ENCODE results near the gene IFI16.
"Not testable (repeated sequence)": the region's sequence is repeated elsewhere in the genome, so short reads cannot be mapped to it uniquely, and the experiment has no call there.

Gene IFI16

DNA sequence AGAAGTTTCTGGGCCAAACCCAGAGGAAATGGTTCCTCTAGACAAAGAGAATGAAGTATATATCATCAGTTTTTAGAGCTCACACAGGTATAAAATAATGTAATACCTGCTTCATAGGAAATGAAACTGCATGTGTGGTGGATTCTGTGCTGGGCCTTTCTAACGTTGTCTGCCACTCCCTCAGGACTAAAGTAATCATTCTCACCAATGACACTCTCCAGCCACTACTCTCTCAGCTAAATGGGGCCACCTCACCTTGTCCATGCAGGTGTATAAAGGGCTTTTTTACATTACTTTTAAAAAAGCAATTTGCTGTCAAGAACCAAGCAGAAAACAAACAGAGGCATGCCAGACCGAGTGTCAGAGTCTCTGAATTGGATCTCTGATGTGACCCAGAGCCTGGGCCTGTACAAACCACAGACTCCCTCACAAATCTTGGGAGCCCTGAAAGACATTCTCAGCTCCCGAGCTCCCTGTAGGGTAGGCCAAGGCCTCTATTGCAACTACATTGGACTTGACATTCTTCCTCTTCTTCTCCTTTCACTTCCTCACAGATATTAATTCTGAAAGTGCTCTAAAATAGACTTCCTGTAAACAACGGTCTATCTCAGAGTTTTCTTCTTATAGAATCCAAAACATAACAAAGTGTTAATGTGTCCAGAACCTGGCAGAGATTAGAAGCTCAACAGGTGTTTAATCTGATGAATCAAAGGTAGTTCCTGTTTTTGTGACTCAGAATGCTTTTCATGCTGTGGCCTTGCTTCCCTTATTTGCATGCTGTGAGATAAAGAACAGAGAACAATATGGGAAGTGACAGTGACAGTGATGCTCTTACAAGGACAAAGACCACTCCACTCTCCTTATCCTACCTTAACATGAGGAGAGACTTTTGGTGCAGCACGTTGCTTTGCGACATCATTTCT, 58.3 kb downstream of the IFI16 start:
- DNase-seq: peak; percentile 9

DNA sequence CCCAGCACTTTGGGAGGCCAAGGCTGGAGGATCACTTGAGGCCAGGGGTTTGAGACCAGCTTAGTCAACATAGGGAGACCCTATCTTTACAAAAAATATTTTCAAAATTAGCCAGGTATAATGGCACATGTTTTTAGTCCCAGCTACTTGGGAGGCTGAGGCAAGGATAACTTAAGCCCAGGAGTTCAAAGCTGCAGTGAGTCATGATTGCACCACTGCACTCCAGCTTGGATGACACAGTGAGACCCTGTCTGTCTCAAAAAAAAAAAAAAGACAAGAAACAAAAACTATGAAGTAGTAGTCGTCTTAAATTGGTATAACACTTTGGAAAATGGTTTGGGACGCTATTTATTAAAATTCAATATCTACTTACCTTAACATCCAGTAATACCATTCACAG, 59.2 kb downstream of the IFI16 start:
- DNase-seq: no peak

DNA sequence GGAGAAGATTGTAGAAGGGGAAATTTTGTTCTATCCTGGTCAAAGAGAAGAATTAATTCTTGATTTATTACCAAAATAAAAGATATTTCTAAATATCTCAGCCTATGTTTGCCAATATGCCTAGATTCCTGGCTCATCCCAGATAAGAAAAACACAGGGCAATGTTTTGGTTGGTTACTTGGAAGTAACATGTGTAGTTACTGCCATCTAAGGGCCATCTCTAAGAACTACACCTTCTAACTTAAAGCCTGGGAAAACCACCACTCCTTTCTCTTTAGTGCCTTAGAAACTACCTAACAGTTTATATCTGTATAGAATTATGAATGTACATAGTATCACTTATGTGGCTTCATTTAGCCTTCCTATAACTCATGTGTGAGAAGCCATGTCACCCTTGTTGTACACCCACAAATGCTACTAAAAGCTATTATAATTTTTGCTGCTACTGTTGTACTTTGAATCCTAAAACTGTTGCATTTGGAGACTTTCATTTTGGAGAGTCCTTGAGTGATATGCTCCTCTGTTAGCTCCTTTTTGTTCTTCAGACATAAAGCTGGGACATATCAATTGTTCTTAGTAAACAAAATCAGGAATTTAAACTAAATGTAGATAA, 62.4 kb downstream of the IFI16 start:
- peak; percentile 20 for DNase-seq

DNA sequence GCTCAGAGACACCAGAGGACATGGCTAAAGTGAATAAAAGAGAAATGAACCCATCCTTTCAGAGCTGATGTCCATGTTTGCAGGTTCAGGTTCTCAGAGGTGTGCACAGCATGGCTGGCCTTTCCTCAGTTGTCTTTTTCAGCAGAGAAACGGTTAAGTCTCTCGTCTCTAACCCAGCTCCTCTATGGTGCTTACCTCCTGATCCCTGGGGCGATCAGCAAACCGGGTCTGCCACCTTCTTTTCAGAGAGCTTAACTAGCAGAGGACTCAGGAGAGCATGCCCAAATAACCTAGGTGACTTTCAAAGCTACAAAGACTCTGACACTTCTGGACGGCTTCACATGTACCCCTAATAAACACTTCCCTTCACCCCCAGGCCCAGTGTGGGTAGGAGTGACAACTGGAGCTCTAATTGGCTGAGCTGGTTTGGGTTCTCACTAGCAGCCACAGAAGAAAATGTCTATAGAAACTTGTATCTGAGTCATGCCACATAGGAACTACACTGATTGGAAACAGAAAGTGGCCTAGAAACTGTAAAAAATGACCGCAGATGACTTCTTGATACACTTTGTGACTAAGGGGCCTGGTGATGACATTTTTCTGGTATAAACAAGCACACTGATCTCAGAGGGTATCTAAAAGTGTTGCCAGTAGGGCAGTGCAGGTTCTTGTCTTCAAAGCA, 66.9 kb downstream of the IFI16 start, which contains the start of gene AIM2:
Gene AIM2, minus strand, starts transcription at position 329 of the 682 bp plus-strand sequence. CDS start 3,267 bp downstream, outside the sequence.
- no peak for DNase-seq

DNA sequence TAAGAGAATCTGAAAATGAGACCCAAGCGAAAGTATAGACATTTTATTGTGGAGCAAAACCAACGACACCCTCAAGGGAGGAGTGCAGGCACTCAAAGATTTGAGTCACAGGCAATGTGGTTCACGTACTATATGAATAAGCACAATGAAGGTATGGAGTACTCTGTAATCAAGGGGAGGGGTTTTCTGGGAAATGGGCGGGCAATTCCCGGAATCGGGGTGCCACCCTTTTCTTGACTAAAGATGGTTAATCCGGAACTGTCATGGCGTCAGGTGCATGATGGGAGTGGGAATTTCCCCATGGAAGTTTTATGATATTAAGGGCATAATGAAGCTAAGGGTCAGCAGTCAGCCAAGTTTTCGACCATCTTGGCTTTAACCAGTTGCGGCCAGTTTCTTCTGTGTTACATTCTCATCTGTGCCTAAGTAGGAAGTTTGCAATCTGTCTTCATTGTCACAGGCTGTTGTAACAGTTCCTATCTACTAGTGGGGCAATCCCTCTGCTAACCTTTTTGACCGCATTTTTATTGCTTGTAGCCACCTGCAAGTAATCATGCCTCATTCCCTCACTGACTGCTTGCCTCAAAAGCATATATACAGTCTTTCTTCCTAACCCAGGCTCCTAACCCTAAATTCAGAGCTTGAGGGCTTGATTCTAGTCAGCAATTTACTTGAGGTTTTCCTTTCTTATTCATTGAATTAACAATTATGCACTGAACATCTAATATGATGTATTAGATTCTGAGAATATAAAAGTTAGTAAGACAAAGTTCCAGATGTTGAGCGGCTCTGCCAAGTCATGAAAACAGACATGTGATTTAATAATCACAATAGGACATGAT, 67.6 kb downstream of the IFI16 start:
- no peak for DNase-seq

DNA sequence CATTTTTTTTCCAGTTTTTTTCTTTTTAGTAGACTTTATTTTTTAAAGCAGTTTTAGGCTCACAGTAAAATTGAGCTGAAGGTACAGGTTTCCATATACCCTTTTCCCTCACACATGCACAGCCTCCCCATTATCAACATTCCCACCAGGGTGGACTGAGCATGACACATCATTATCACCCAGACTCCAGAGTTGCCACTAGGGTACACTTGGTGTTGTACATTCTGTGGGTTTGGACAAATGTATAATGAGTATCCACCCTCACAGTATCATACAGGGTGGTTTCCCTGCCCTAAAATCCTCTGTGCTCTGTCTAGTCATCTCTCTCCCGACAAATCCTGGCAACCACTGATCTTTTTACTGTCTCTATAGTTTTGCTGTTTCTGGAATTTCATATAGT, 69.8 kb downstream of the IFI16 start:
- no peak for DNase-seq

DNA sequence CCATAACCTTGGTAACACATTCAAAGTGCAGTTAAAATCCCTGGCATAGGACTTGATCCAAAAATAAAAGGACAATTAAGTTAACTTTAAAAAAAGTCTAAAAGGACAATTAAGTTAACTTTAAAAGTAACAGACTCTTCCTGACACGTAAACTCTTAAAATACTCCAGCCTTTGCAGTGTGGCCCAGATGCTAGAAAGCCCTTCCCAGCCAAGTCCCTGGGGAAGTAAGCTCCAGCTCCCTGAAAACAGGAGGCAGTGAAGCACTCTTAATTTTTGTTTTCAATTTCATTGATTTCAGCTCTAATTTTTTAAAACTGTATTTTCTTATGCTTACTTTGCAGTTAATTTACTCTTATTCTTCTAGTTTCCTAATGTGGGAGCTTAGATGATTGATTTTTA, 71.9 kb downstream of the IFI16 start:
- no peak for DNase-seq

DNA sequence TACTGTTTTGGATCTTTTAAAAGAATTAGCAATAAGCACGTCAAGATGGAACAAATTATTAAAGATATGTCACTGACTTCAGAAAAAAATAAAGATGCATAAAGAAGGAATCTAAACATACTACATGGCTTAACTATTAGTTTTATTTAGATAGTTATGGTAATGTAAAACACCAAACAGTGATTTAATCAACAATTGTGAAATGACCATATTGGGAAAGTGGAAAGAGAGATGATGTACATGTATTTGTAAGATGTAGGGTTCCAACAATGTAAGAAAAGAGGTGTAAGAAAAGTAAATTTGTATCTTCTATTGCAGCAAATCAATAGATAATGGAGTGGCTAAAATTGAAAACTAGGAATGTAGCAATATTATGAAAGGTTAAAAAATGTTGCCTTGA, 73.3 kb downstream of the IFI16 start:
- DNase-seq: no peak

DNA sequence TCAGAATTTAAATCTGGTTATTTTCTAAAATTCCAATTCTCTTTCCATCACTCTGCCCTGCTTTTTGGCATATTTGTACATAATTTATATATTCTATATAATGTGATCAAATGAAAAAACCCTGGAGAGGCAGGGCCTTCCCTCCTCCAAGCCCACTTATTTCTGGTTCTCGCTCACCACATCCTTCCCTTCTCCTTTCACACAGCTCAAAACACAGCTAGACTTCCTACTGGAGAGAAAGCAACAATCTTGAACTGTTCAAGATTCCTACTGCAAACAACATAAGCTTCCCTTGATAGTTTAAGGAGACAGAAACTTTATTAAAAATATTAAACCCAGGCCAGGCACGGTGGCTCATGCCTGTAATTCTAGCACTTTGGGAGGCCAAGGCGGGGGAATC, 74.4 kb downstream of the IFI16 start:
- DNase-seq: no peak

DNA sequence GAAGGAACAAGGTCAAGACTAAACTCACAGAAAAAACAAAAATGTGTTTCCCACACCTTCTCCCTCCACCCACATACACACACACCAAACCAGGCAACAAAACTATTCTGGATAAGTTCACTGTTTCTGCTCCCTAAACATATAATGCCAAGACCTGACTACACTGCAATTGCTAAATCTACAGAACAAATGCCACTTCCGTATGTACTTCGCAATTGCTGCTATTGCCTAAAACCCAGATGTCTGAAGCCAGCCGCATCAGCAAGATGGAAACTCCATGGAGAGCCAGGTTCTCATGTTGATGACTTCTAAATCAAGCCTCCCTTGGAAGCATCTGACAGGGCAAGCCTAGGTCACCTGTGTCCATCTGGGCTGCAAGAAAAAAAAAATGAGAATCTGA, 75.2 kb downstream of the IFI16 start:
- no peak for DNase-seq

DNA sequence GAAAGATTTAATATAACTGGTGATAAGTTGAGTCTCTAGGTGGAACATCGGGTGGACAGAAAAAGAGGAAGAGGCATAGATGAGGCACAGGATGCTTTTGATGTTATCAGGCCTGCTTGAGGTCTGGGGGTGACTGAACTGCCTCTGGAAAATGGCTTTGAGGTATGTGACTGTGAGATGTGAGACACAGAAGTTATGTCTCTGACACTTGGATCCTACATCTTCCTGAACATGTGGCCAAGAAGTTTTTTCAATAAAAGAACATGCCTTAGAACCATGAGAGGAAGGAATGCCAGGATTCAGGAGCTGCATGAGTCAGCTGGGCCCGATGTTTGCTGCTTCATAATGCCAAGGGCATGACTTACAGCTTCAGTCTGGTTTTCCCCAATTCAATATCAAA, 78.3 kb downstream of the IFI16 start:
- no peak for DNase-seq

DNA sequence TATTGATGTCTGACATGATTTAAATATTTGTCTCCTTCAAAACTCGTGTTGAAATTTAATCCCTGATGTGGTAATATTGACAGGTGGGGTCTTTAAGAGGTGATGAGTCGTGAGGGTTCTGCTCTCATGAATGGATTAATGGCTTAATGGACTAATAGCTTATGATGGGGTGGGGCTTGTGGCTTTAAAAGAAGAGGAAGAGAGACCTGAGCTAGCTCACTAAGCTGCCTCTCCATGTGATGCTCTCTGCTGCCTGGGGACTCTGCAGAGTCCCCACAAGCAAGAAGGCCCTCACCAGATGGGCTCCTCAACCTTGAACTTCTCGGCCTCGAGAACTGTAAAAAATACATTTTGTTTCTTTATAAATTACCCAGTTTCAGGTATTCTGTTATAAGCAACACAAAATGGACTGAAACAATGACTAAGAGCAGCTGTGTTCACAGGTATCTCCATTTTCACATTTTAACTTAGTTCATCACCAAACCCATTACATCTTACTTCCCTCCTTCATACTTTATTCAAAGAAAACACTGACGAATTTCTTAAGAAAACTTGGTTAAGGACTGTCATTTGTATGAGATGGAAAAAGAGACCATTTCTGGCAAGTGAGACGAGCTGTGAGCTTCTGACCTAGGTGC, 79.0 kb downstream of the IFI16 start:
- no peak for DNase-seq

DNA sequence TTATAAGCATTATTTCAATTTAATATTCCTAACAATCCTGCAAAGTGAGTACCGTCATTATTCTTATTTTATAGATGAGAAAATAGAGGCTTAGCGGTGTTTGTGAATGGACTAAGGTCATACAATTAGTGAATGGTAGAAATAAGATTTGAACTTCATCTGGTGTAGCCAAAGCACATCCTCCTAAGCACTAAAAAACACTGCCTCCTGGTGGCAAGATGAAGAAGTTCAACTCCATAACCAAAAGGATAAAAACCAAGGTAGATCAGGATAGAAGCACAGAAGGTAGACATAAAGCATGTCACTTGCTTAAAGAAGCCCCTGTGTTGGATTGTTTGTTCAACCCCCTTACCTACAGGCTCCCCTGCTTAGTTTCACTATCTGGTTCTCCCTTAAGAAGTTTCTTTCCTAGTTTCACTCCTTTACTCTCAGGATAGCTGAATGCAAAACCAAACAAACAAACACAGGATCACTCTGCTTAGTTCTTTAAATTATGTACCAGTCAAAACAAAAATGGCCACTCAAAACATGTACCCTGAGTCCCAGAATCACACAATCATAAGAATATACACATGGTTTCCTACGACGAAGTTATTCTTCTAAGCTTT, 79.6 kb downstream of the IFI16 start:
- DNase-seq: no peak

DNA sequence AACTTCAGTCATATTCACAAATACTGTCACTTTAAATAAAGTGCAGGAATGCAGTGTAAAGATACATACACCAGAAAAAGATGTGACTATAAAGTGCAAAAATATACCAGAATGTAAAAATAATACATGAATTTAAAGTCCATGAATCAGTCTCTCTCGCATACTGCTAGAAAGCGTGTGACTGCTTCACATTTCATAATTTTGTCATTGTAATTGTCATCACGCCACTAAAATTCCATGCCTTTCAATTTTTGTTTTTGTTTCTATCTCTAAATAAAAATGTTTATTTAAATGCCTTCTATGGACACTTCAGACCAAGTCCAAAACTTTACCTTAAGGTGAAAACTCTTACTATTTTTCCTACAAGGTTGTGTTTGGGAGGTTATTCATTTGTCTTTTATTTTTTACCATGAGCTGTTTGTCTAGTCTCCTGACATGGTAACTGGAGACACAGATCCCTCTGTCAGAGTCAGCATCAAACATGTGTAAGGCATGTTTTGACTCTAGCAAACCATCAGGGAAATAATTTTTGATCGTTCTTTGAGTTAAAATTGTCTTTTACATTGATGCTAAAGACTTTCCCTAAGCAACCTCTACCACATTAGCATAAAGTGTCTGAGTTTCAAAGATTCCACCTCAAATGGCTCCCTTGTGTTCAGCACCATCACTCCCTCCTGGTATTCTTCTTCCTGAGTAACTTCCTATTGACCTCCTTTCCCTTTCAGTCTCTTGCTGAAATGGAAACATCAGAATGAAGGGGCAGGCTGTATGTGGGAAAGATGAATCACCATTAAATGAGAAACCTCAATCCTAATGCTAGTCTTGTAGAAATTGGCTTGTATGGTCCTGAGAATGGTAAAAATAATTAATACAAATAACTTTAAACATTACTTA, 80.8 kb downstream of the IFI16 start:
- DNase-seq: no peak

DNA sequence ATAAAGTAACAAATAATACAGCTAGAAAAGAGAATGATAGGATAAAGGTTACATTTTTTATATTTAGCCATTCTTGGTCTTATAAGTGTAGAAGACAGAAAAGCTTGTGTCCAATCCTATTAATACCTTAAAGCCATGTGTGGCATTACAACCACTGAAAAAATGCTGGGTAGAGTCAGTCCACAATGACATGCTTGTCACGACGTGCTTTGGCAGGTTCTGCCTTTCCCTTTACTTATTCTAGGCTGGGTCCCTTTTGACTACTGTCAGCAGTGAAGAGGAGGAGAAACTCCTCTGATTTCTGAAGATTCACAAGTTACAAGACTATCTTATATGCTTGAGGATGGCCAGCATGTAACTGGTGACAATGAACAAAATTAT, 81.5 kb downstream of the IFI16 start:
- DNase-seq: no peak

DNA sequence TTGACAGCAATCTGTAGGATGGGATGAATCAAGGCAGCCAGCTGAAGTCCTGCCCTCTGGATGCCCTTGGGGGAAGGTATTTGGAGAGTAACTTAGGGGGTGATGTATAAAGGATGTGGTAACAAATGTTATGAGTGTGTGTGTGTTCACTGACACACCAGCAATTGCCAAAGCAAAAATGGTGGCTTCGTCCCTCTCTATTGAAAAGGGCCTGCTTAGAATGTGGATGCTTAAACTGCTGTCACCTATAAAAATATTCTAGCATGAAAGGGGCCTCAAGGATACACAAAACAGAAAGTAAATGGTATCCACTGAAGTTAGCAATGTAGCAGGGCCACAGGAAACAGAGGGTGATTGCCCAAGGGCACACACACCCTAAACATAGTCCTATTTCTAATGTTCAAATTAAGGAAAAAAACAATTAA, 81.9 kb downstream of the IFI16 start:
- DNase-seq: peak; percentile 25

DNA sequence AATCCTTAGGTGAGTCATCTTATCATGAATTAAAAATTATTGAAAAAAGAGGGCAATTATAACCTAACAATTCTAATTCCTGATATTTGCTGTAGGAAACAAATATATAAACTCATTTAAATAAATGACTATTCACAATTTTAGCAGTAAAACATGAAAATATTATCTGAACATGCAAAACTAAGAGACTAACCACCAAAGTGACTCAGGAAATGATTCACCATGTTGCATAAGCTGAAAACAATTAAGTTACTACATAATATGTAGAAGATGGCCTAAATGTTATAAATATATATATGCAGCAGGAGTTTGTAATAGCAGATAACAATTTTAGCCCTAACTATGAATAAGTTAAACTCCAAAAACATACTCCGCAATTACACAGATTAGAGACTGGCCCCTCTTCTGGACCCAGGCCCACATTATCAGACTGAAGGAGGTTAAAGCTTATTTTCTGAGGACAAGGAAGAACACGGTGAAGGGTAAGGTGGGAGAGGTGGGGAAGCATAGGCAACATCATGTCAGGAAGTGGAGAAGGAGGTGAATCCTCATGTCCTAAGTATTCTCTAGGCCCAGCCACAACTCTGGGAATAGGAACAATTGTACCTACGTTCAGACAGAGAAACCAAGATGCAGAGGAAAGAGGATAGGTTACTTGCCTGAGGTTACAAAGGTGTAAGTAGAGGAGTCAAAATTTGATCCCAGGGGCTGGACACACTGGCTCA, 82.5 kb downstream of the IFI16 start:
- peak; percentile 49 for DNase-seq

DNA sequence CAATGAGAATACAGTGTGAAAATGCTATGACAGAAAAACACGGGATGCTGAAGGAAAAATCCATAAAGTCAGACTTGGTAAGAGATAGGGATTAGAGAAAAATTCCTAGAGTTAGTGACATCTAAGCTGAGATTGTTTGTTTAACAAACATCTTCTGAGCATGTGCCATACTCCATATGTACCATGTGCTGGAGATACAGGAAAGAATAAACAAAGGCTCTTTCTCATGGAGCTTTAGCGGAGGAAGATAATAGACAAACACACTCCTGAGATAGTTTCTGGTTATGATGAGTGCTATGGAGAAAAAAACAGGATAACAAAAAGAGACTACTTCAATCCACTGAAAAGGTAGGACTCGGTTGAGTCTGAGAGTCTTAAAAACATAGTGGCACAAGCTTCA, 88.9 kb downstream of the IFI16 start:
- DNase-seq: no peak

DNA sequence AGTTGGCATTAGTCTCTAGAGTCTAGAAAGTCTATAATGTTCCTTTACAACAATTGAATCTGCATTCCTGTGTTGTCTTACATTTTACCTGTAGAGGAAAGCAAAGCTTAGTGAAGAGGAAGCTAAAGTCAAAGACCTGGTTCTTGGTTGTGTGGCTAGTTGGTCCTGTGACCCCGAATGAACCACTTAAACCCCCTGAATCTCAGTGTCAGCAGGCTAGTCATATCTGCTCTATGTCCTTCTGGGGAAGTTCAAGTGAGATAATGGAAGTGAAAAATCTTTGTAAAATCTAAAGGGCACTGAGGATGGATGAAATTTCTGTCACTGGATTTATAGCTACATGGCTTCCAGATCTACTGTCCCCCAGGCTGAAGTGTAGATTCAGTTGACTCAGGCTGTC, 90.9 kb downstream of the IFI16 start:
- no peak for DNase-seq

DNA sequence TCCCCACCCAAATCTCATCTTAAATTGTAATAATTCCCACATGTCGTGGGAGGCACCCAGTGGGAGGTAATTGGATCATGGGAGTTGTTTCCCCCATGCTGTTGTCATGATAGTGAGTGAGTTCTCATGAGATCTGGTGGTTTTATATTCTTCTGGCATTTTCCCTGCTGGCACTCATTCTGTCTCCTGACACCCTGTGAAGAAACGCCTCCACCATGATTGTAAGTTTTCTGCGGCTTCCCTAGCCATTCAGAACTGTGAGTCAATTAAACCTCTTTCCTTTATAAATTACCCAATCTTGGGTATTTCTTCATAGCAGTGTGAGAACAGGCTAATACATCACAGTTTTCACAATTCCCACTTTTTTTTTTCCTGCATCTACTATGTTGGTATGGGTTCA, 93.3 kb downstream of the IFI16 start:
- not testable (repeated sequence) for DNase-seq
